ENCODE measurements around the gene MUCL3.
A peak's percentile ranks its signal among the peaks of the same experiment; 100 is the strongest.
"Not testable (repeated sequence)": the region's sequence is repeated elsewhere in the genome, so short reads cannot be mapped to it uniquely, and the experiment has no call there.

MUCL3 gene

GRCh38 chr6:30942338-30943060, 1.7 kb downstream of the MUCL3 start:
- DNase-seq, result no peak

GRCh38 chr6:30944051-30944450, 3.3 kb downstream of the MUCL3 start:
- DNase-seq, result no peak

- DNase-seq, result no peak
Observed at GRCh38 chr6:30945281-30945680, 4.5 kb downstream of the MUCL3 start.

- no peak for DNase-seq
Observed at GRCh38 chr6:30947231-30947630, 6.5 kb downstream of the MUCL3 start.

GRCh38 chr6:30948811-30949210, 8.0 kb downstream of the MUCL3 start:
- DNase-seq, result no peak

- DNase-seq, result no peak
Observed at GRCh38 chr6:30951907-30952469, 11.2 kb downstream of the MUCL3 start.

- DNase-seq, result no peak
Observed at GRCh38 chr6:30954631-30955366, 14.0 kb downstream of the MUCL3 start.

- peak; percentile 3 to 34 for DNase-seq
Observed at GRCh38 chr6:30955367-30956042, 14.7 kb downstream of the MUCL3 start.

- no peak for DNase-seq
Observed at GRCh38 chr6:30957716-30958115, 16.9 kb downstream of the MUCL3 start.

GRCh38 chr6:30960907-30961673, 20.3 kb downstream of the MUCL3 start:
- no peak for DNase-seq

- DNase-seq, result no peak
Observed at GRCh38 chr6:30962716-30963115, 21.9 kb downstream of the MUCL3 start.

GRCh38 chr6:30963641-30964040, 22.9 kb downstream of the MUCL3 start:
- DNase-seq, result no peak

GRCh38 chr6:30964075-30964474, 23.3 kb downstream of the MUCL3 start:
- DNase-seq, result no peak

GRCh38 chr6:30965140-30965601, 24.4 kb downstream of the MUCL3 start:
- no peak for DNase-seq

- no peak for DNase-seq
Observed at GRCh38 chr6:30966154-30966553, 25.4 kb downstream of the MUCL3 start.

GRCh38 chr6:30969171-30969570, 28.4 kb downstream of the MUCL3 start:
- DNase-seq, result not testable (repeated sequence)

GRCh38 chr6:30970946-30971345, 30.2 kb downstream of the MUCL3 start:
- DNase-seq, result no peak

- no peak for DNase-seq
Observed at GRCh38 chr6:30972816-30973215, 32.0 kb downstream of the MUCL3 start.

- DNase-seq, result no peak
Observed at GRCh38 chr6:30974490-30975252, 33.9 kb downstream of the MUCL3 start.

- no peak for DNase-seq
Observed at GRCh38 chr6:30979141-30979540, 38.4 kb downstream of the MUCL3 start.

GRCh38 chr6:30979690-30980089, 38.9 kb downstream of the MUCL3 start:
- DNase-seq, result no peak
